GM18502 (cell line): ENCODE measurements around the gene SDC1.
A peak's percentile ranks its signal among the peaks of the same experiment; 100 is the strongest.

ENCODE experiments used
- ATAC-seq: cut with Tn5 transposase; IDR thresholded peaks from one replicate; pipeline ENCODE4 v1.9.1; 2021; ENCODE audit warnings: mild to moderate bottlenecking; ENCODE audit not compliant: unreplicated experiment, poor library complexity

SDC1 gene

DNA sequence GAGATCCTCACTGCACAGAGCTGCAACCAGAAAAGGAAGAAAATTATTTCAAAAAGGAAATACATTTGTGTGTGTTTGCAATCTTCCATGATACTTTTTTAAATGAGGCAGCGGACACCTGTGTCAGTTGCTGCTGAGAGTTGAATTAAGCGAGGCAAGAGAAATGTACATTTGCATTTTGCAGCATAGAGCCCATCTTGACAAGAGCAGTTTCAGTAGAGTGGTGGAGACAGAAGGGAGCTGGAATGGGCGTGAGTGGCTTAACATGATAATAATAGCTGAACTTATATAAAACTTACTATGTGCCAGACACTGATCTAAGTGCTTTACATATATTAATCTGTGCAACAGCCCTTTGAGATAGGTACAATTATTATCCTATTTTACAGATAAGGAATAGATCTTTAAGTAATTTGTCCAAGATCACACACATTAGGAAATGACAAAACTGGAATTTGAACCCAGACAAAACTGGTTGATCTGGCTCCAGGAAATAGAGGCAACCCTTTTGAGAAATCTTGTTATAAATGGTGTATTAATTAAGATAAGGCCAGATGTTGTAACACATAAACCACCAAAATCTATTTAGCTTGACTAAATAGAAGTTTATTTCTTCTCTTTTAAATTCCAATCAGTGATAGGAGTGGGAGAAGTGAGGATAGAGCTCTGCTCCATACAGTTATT lies 68.7 kb downstream of the SDC1 start:
- no peak for ATAC-seq

DNA sequence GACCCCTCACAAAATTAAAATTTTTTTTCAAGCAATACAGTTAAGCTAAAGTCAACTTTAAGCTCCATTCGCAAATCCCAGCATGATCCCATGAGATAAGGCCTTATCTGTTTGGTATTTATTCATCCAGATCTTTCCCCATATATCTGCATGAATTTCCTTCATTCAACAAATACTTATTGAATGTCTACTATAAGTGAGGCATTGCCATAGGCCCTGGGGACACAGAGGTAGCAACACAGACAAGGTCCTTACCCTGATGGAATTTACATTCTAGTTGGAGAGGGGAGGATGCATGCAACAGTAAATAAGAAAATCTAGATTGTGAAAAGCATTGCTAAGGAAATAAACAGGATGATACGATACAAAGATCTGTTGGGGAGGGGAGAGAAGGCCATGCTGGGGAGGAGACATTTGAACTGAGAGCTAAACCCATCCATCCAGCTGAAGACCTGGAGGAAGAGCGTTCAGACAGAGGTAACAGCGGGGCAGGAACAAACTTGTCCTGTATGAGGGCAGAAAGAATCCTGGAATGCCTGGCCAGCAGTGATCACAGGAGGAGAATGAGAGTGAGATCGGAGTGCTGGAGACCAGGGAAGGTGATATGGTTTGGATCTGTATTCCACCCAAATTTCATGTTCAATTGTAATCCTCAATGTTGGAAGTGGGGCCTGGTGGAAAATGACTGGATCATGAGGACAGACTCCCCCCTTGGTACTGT lies 71.6 kb downstream of the SDC1 start:
- no peak for ATAC-seq

DNA sequence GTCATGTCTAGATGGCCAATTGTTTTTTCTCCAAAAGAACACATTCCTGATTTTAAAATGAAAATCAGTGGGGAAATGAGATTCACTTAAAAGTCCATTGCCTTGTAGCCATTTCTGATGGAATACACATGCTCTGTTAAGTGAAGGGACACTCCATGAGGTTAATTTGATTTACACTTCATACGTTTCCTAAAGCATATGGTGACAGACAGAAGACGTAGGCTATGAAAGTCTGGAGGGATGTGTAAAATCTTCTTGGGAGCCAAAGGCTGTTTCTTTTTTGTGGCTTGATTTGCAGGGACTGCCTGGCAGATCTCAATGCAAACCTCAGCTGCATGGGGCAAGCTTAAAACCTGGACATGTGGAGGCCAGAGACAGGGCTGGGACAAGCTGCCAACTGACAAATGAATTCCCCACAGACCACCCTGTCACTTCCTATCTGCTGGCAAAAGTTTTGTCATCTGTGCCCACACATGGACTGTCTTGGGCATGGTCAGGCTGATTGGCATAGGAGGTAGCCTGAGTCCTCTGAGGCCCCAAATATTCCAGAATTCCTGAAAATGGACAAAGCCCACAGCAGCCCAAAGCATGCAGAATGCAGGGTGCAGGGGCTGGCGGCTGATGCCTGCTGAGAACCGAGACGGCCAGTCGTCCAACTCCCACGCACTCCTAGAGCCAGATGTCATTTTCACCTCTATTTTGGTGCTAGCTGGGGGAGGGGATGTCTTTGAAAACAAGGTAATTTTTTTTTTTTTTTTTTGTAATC lies 73.9 kb downstream of the SDC1 start:
- ATAC-seq = peak; percentile 80
